Measurements from ENCODE around the gene SLC5A1. TPM values are rescaled to one million over a fixed set of nuclear protein-coding genes. Genes with fewer than 3 reads are reported as not detected.

The SLC5A1 gene
- total RNA-seq, 1 donor from 2014 or later: not detected

DNA sequence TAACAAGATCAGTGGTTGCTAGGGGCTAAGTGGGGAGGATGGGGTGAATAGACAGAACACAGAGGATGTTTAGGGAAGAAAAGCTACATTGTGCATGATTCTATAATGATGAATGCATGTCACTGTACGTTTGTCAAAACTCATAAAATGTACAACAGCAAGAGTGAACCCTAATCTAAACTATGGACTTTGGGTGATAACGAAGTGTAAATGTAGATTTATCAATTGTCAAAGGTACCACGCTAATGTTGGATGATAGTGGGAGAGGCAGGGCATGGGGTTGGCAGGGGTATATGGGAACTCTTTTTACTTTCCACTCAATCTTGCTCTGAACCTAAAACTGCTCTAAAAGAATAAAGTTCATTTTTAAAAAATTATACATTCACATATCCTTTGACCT is 21.3 kb upstream of the SLC5A1 start:
- Mint-ChIP-seq H3K36me3 (no peaks in the 10 kb centered on the region), H3K27me3 (ENCODE audit: insufficient read depth, low read depth) (peaks cover 6% of the 10 kb centered on the region), H3K27ac (no peak overlapping the region), H3K4me3 (no peak overlapping the region), H3K9me3 (no peaks in the 10 kb centered on the region), H3K4me1 (no peaks in the 10 kb centered on the region)
- Histone ChIP-seq H3K4me1 (no peaks in the 10 kb centered on the region), H3K79me2 (ENCODE audit: low read depth) (no peaks in the 10 kb centered on the region), H3K27ac (no peak overlapping the region), H3K36me3 (no peaks in the 10 kb centered on the region), H3K4me3 (no peak overlapping the region), H3K4me2 (no peak overlapping the region), H2AFZ (replicated peaks) (no peak overlapping the region), H3K9ac (no peak overlapping the region), H3F3A (ENCODE audit: low read depth) (no peaks in the 10 kb centered on the region), H3K27me3 (peaks cover 6% of the 10 kb centered on the region), H4K20me1 (ENCODE audit: low read depth) (no peaks in the 10 kb centered on the region), H3K9me3 (ENCODE audit: low read depth) (no peaks in the 10 kb centered on the region)
- no peak for DNase-seq (ENCODE audit: low spot score)
- TF ChIP-seq, protein P1, sequence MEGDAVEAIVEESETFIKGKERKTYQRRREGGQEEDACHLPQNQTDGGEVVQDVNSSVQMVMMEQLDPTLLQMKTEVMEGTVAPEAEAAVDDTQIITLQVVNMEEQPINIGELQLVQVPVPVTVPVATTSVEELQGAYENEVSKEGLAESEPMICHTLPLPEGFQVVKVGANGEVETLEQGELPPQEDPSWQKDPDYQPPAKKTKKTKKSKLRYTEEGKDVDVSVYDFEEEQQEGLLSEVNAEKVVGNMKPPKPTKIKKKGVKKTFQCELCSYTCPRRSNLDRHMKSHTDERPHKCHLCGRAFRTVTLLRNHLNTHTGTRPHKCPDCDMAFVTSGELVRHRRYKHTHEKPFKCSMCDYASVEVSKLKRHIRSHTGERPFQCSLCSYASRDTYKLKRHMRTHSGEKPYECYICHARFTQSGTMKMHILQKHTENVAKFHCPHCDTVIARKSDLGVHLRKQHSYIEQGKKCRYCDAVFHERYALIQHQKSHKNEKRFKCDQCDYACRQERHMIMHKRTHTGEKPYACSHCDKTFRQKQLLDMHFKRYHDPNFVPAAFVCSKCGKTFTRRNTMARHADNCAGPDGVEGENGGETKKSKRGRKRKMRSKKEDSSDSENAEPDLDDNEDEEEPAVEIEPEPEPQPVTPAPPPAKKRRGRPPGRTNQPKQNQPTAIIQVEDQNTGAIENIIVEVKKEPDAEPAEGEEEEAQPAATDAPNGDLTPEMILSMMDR (IDR thresholded peaks at IDR 0.05): no peak
- TF ChIP-seq EZH2phosphoT487 (IDR thresholded peaks at IDR 0.05) (no peak), EZH2 (IDR thresholded peaks at IDR 0.05) (no peak)

DNA sequence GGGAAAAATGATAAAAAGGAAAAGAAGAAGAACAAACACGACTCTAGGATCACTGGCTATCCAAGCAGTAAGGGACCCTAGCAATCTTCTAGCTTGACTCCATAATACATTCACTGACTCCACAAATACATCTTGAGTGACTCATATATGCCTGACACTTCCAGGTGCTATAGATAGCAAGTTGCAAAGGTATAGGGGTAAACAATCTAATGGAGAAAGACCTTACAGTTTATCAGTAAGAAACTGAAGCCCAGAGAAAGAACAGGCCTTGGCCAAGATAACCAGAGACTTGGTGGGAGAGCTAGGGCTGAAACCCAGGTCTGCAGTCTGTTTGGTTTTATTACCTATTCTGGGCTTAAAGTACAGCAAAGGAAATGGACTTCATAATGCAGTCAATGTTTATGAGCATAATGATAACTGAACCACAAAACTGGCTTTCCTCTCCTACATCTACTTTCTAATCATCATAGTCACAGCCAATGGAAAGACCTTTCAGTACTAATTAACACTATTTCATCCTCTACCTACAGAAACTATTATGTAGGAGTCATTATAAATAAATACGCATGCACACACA is 19.7 kb upstream of the SLC5A1 start:
- H3K4me1 Mint-ChIP-seq: no peaks in the 10 kb centered on the region
- no peaks in the 10 kb centered on the region for H3K36me3 ChIP-seq
- peaks cover 3% of the 10 kb centered on the region for H3K27me3 Mint-ChIP-seq (ENCODE audit: insufficient read depth, low read depth)
- no peak overlapping the region for H3K9ac ChIP-seq
- no peak overlapping the region for H3K4me2 ChIP-seq
- H3K27ac Mint-ChIP-seq: no peak overlapping the region
- no peaks in the 10 kb centered on the region for H3K79me2 ChIP-seq (ENCODE audit: low read depth)
- H3K4me1 ChIP-seq: no peaks in the 10 kb centered on the region
- TF ChIP-seq EZH2phosphoT487 (IDR thresholded peaks at IDR 0.05): no peak
- TF ChIP-seq, protein P1 (IDR thresholded peaks at IDR 0.05): no peak
- TF ChIP-seq EZH2 (IDR thresholded peaks at IDR 0.05): no peak
- no peaks in the 10 kb centered on the region for H3K9me3 ChIP-seq (ENCODE audit: low read depth)
- no peaks in the 10 kb centered on the region for H4K20me1 ChIP-seq (ENCODE audit: low read depth)
- no peak for DNase-seq (ENCODE audit: low spot score)
- H3K27me3 ChIP-seq: peaks cover 3% of the 10 kb centered on the region
- no peak overlapping the region for H3K4me3 Mint-ChIP-seq
- no peak overlapping the region for H3K4me3 ChIP-seq
- H2AFZ ChIP-seq (replicated peaks): no peak overlapping the region
- H3K27ac ChIP-seq: no peak overlapping the region
- H3K36me3 Mint-ChIP-seq: no peaks in the 10 kb centered on the region
- H3K9me3 Mint-ChIP-seq: no peaks in the 10 kb centered on the region
- no peaks in the 10 kb centered on the region for H3F3A ChIP-seq (ENCODE audit: low read depth)

DNA sequence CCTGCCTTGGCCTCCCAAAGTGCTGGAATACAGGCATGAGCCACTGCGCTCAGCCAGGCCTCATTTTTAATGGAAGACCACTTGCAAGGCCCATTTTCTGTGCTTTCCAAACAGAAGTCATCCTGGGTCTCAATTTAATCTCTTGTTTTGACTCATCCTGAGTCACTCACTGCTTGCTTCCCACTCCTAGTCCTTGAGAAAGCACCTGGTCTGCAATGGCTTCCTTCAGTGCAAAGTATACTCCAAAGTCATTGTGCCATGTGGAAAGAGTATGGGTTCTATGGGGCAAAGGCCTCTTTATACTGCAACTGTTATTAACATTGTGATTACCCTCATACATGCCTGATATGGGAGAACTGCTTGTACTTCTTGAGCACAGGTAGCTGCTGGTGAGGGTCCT is 18.3 kb upstream of the SLC5A1 start:
- DNase-seq (ENCODE audit: low spot score): no peak
- no peaks in the 10 kb centered on the region for H3K79me2 ChIP-seq (ENCODE audit: low read depth)
- Mint-ChIP-seq H3K4me3 (no peak overlapping the region), H3K36me3 (no peaks in the 10 kb centered on the region), H3K27ac (no peak overlapping the region), H3K27me3 (ENCODE audit: insufficient read depth, low read depth) (peaks cover 3% of the 10 kb centered on the region), H3K4me1 (no peaks in the 10 kb centered on the region), H3K9me3 (no peaks in the 10 kb centered on the region)
- no peak overlapping the region for H3K4me3 ChIP-seq
- H3K9me3 ChIP-seq (ENCODE audit: low read depth): no peaks in the 10 kb centered on the region
- H3K9ac ChIP-seq: no peak overlapping the region
- no peak overlapping the region for H3K4me2 ChIP-seq
- H2AFZ ChIP-seq (replicated peaks): no peak overlapping the region
- no peaks in the 10 kb centered on the region for H3K36me3 ChIP-seq
- no peaks in the 10 kb centered on the region for H4K20me1 ChIP-seq (ENCODE audit: low read depth)
- no peak overlapping the region for H3K27ac ChIP-seq
- TF ChIP-seq, protein P1 (IDR thresholded peaks at IDR 0.05): no peak
- TF ChIP-seq EZH2phosphoT487 (IDR thresholded peaks at IDR 0.05) (no peak), EZH2 (IDR thresholded peaks at IDR 0.05) (no peak)
- no peaks in the 10 kb centered on the region for H3F3A ChIP-seq (ENCODE audit: low read depth)
- peaks cover 3% of the 10 kb centered on the region for H3K27me3 ChIP-seq
- H3K4me1 ChIP-seq: no peaks in the 10 kb centered on the region

Data from neural progenitor cell (in vitro differentiated cells).